SU-DHL-6 (cell line): ENCODE data around the gene PLEKHB2.

Source experiments
- CTCF ChIP-seq: fragments of 200-600 bp; sonication (generic); IDR thresholded peaks from one replicate; pipeline ENCODE4 v1.5.1; 2017; ENCODE audit warnings: antibody characterized with exemption, mild to moderate bottlenecking, low read length, moderate library complexity; ENCODE audit not compliant: insufficient read depth, poor library complexity, severe bottlenecking
- EZH2phosphoT487 ChIP-seq: fragments of 200-600 bp; sonication (generic), shearing (Covaris generic); conservative IDR thresholded peaks from 2 replicates; pipeline ENCODE4 v1.6.1; 2018; ENCODE audit warnings: mild to moderate bottlenecking, antibody characterized with exemption, low read length, moderate library complexity, mixed read lengths

GRCh38 chr2:131104487-131105155 is 515 bp upstream of the PLEKHB2 start:
- TF ChIP-seq CTCF (no peak), EZH2phosphoT487 (no peak)
